Urothelium cell line (cell line): Measurements from ENCODE around the gene DEFB123.
"Not testable (repeated sequence)": the region's sequence is repeated elsewhere in the genome, so short reads cannot be mapped to it uniquely, and the experiment has no call there.

Experiments
- DNase-seq: peaks from one replicate; pipeline ENCODE4 v3.0.0; 2011; ENCODE audit warnings: low spot score, mixed read lengths
- FAIRE-seq: peaks from 2 replicates; lab custom pipeline; 2011; peaks lifted over from hg19 to GRCh38; lab: Jason Lieb, UNC

Gene DEFB123

GRCh38 chr20:31440012-31440659, at the start of gene DEFB123:
Gene DEFB123, plus strand, starts transcription at chr20:31440632. Its CDS starts 67 bp downstream, at chr20:31440699.
- DNase-seq (no peak), FAIRE-seq (no peak)

- DNase-seq (no peak), FAIRE-seq (no peak)
Observed at GRCh38 chr20:31392836-31393235, 47.6 kb upstream of the DEFB123 start.

DNA sequence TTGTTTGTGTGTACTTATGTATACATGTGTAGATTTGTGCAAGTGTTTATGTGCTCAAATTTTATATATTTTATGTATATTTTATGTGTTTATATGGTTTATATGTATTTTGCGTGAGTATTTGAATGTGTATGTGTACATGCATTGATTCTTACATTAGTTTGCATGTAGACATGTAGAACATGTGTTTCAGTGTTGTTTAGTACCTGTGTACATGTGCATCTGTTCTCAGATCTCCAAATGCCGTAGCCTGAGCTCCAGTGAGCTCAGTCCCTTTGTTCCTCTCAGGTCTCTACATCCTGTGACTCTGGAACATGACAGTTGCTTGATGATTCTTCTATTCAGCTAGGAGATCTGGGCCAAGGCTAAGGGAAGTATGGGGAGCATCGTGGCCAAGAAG, 45.5 kb upstream of the DEFB123 start:
- no peak for FAIRE-seq
- DNase-seq, result no peak

GRCh38 chr20:31403886-31404285, 36.5 kb upstream of the DEFB123 start:
- DNase-seq, result no peak
- no peak for FAIRE-seq

DNA sequence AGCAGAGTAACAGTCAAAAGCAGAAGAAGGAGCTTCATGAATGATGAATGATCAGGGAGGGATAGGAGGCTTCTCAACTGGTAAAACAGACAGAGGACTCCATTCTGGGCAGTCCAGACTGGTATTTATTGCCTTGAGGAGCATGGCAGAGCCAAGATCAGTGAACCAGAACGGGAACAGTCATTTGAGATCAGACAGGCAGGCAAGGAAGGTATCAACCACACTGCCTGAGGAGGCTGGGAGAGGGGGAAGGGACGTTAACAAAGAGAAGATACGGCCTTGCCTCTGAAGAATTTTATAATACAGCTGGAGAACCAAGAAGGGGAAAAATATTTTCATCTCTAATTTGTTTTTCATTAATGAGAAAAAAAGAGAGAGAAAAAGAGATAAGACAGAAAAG, 34.3 kb upstream of the DEFB123 start, which contains the start of gene DEFB121:
Gene DEFB121 (minus strand): TSS at position 101 of the 400 bp plus-strand sequence. CDS start 63 bp downstream, at position 38.
- DNase-seq, result no peak
- FAIRE-seq, result no peak

DNA sequence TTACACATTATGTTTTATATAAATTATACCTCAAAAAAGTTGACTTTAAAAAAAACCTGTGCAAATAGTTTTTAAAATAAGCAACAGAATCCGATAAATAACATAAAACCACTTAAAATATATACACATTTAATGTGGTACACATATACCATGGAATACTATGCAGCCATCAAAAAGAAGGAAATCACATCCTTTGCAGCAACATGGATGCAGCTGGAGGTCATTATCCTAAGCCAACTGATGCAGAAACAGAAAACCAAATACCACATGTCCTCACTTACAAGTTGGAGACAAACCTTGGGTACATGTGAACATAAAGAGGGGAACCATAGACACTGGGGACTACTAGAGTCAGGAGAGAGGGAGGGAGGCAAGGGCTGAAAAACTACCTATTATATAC, 30.4 kb upstream of the DEFB123 start:
- FAIRE-seq (no peak), DNase-seq (no peak)

DNA sequence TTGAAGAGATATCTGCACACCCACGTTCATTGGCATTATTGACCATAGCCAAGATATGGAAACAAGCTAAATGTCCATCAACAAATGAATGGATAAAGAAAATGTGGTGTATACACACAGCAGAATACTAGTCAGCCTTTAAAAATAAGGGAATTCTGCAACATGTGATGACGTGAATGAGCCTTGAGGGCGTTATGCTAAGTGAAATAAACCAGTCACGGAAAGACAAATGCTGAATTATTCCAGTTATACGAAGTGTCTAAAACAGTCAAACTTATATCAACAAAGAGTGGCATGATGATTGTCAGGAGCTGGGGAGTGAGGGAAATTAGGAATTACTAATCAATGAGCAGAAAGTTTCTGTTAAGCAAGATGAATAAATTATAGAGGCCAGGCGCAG, 26.1 kb upstream of the DEFB123 start:
- FAIRE-seq, result no peak
- DNase-seq, result no peak

GRCh38 chr20:31415653-31416052, 24.8 kb upstream of the DEFB123 start:
- FAIRE-seq (no peak), DNase-seq (no peak)

- DNase-seq (no peak), FAIRE-seq (no peak)
Observed at GRCh38 chr20:31418307-31418706, 22.1 kb upstream of the DEFB123 start.

DNA sequence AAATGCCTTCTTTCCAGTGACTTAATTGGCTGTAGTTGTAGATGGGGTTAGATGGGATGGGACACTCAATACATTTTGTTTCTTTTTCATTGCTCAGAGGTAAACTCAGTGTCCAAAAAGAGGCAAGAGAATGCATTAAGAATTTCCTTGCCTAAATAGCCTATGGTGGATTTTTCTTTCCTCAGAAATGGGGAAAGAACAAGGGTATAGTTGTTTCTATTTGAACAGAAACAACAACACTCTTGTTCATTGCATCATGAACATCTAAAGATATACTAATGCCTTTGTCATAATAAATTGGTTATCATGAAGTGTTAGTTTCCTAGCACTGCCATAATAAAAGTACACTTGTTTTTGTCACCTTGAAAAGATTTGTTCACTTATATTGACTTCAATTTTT, 14.6 kb upstream of the DEFB123 start:
- FAIRE-seq, result no peak
- DNase-seq, result no peak

- not testable (repeated sequence) for DNase-seq, FAIRE-seq
Observed at GRCh38 chr20:31426891-31427551, 13.4 kb upstream of the DEFB123 start.

DNA sequence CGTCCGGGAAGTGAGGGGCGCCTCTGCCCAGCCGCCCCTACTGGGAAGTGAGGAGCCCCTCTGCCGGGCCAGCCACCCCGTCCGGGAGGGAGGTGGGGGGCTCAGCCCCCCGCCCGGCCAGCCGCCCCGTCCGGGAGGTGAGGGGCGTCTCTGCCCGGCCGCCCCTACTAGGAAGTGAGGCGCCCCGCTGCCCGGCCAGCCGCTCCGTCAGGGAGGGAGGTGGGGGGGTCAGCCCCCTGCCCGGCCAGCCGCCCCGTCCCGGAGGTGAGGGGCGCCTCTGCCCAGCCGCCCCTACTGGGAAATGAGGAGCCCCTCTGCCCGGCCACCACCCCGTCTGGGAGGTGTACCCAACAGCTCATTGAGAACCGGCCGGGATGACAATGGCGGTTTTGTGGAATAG, 12.9 kb upstream of the DEFB123 start:
- DNase-seq, FAIRE-seq: not testable (repeated sequence)

GRCh38 chr20:31430568-31431115, 9.8 kb upstream of the DEFB123 start:
- DNase-seq, result no peak
- no peak for FAIRE-seq

GRCh38 chr20:31446084-31446819, 5.8 kb downstream of the DEFB123 start:
- FAIRE-seq, result no peak
- no peak for DNase-seq

DNA sequence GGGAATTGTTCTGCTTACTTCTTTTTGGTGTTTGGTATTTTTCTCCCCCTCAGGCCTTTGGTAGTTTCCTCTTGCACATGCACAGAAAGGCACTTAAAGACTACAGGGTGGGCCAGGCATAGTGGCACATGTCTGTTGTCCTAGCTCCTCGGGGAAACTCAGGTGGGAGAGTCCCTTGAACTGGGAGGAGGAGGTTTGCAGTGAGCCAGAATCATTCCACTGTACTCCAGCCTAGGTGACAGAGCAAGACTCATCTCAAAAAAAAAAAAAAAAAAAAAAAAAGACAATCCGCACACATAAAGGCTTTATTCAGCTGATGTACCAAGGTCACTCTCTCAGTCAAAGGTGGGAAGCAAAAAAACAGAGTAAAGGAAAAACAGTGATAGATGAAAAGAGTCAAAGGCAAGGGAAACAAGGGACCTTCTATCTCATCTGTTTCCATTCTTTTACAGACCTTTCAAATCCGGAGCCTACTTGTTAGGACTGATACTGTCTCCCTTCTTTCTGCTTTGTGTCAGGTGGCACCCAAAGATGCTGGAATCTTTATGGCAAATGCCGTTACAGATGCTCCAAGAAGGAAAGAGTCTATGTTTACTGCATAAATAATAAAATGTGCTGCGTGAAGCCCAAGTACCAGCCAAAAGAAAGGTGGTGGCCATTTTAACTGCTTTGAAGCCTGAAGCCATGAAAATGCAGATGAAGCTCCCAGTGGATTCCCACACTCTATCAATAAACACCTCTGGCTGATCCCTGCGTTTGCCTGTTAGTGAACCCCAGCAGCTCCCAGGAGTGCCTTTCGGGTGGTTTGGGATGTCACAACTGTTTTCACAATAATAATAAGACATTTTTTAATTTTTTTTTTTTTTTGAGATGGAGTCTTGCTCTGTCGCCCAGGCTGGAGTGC, 9.3 kb downstream of the DEFB123 start:
- FAIRE-seq, result no peak
- DNase-seq, result no peak

- FAIRE-seq (no peak), DNase-seq (no peak)
Observed at GRCh38 chr20:31452575-31452974, 12.1 kb downstream of the DEFB123 start.

DNA sequence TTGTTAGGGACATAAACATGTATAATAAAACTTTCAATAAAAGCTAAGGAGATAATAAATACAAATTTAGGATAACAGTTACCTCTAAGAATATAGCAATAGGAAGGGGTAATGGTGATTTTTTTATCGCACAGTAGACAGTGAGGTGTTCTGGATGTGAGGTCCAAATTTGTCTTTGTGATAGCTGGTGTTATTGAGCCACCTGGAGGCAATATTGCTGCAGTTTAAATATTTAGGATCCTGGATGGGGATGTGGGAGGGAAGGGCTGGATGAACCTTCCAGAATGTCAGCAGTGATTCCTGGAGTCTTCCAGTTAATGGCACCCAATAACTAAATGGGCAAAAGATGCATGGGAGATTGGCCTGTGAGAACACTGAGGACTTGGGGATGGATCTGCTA, 13.9 kb downstream of the DEFB123 start:
- DNase-seq (no peak), FAIRE-seq (peak; percentile 48)

- not testable (repeated sequence) for DNase-seq, FAIRE-seq
Observed at GRCh38 chr20:31470946-31471345, 30.5 kb downstream of the DEFB123 start.

DNA sequence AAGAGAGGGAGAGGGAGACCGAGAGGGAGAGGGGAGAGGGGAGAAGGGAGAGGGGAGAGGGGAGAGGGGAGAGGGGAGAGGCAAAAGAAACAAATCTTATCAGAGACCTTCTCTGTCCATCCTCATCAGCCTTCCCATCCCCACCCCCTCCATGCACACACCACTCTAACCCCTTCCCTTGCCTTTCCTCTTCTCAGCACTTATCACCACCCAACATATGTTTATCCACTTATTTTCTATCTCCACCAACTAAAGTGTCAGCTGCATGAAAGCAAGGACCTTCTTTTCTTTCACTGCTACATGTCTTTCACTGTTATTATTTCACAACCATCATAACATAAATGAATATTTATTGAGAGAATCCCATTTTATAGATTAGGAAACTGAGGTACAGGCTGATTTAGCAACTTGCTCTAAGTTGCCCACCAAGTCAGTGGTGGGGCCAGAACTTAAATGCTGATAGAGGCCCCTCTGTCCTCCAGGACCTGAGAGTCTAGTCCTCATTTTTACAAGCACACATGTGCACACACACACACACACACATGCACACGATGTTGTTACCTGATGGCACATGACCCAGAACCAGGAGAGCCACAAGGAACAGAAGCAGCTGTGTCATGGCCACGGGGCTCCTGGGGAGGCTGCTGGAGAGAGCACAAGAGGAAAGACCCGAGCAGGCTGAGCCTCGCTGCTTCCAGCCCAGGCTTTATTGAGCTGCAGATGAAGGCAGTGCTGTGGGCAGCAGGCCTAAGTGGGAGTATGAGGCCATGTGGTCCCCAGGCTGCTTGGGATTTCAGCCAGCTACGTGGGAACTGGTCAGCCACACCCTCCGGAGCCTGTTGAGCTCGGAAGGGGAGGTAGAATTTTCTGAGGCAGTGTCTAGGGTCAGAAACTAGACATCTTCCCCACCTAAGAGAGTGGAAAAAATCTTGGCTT, 32.2 kb downstream of the DEFB123 start:
- FAIRE-seq (no peak), DNase-seq (no peak)
